ENCODE measurements around the gene ZBTB43. TPM values are rescaled to one million over a fixed set of nuclear protein-coding genes. Genes with fewer than 3 reads are reported as not detected.

The ZBTB43 gene
- total and polyA plus RNA-seq, 12 donors = 7.6 to 58.4 (median 43.5) TPM

DNA sequence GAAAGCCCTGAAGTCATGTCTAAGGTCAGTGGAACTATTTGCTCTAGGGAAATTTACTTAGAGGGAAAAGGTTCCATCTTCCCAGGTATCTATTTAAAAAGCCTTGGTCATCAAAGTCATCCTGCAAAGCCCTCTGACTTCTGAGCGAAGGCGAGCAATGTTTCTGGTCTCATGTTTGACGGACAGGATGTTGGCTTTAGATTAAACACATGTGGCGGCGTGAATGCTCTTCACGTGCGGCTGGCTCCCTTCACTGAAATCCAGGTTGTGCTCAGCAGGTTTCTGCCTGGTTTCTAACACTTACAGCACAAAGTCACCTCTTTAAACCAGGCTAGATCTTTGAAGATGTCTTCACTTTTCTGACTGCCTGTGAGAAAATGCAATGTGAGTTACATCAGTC lies 49.9 kb downstream of the ZBTB43 start:
- H3K9me3 ChIP-seq = no peaks in the 10 kb centered on the region
- intact Hi-C loops (cut with DNase I) = loop anchor here in 1 of 10 donors (5.0 kb wide), 1 partner anchor 58 kb away; the partner anchor contains the start of gene RALGPS1
- H3K27me3 ChIP-seq = peaks cover 0 to 18% (median 5%) of the 10 kb centered on the region in 7 donors
- TF ChIP-seq, protein P1, sequence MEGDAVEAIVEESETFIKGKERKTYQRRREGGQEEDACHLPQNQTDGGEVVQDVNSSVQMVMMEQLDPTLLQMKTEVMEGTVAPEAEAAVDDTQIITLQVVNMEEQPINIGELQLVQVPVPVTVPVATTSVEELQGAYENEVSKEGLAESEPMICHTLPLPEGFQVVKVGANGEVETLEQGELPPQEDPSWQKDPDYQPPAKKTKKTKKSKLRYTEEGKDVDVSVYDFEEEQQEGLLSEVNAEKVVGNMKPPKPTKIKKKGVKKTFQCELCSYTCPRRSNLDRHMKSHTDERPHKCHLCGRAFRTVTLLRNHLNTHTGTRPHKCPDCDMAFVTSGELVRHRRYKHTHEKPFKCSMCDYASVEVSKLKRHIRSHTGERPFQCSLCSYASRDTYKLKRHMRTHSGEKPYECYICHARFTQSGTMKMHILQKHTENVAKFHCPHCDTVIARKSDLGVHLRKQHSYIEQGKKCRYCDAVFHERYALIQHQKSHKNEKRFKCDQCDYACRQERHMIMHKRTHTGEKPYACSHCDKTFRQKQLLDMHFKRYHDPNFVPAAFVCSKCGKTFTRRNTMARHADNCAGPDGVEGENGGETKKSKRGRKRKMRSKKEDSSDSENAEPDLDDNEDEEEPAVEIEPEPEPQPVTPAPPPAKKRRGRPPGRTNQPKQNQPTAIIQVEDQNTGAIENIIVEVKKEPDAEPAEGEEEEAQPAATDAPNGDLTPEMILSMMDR (IDR thresholded peaks at IDR 0.05) = no peak
- no peak overlapping the region for H3K27ac ChIP-seq
- H3K4me1 ChIP-seq = peaks cover 0 to 4% (median 2%) of the 10 kb centered on the region in 9 donors
- no peak overlapping the region for H3K4me3 ChIP-seq
- no peaks in the 10 kb centered on the region for H3K36me3 ChIP-seq
- no peak for DNase-seq
- no peak for ATAC-seq
- 34 to 40% methylated on average over 7 of the region's 7 CpGs for WGBS, 2 donors

DNA sequence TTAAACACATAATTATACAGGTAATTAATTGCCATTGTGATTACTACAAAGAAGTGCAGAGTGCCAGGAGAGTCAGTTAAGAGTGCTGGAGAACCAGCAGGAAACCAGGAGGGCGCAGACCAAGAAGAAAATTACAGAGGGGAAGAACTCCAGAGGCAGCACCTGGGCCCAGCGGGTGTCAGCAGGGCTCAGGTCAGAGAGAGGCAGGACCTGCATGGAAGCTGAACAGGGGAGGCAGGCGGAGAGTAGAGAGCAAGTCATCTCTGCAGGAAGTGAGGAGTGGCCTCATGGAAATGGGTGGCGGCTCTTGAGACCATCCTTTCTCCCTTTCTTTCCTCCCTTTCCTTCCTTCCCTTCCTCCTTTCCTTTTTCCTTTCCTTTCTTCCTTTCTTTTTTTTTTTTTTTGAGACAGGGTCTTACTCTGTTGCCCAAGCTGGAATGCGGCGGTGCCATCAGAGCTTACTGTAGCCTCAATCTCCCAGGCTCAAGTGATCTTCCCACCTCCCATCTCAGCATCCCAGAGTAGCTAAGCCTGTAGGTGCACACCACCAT lies 51.6 kb downstream of the ZBTB43 start:
- no peak for ATAC-seq
- H3K27ac ChIP-seq = no peak overlapping the region
- TF ChIP-seq, protein P1 (IDR thresholded peaks at IDR 0.05) = no peak
- H3K4me3 ChIP-seq = no peak overlapping the region
- 78 to 80% methylated on average over 6 of the region's 6 CpGs for WGBS, 2 donors
- H3K4me1 ChIP-seq = peaks cover 0 to 12% (median 9%) of the 10 kb centered on the region in 9 donors
- no peaks in the 10 kb centered on the region for H3K36me3 ChIP-seq
- peaks cover 0 to 18% (median 3%) of the 10 kb centered on the region in 7 donors for H3K27me3 ChIP-seq
- H3K9me3 ChIP-seq = no peaks in the 10 kb centered on the region
- DNase-seq = no peak
- intact Hi-C loops (cut with DNase I) = loop anchor here in 1 of 10 donors (5.0 kb wide), 1 partner anchor 56 kb away; the partner anchor contains the start of gene RALGPS1

DNA sequence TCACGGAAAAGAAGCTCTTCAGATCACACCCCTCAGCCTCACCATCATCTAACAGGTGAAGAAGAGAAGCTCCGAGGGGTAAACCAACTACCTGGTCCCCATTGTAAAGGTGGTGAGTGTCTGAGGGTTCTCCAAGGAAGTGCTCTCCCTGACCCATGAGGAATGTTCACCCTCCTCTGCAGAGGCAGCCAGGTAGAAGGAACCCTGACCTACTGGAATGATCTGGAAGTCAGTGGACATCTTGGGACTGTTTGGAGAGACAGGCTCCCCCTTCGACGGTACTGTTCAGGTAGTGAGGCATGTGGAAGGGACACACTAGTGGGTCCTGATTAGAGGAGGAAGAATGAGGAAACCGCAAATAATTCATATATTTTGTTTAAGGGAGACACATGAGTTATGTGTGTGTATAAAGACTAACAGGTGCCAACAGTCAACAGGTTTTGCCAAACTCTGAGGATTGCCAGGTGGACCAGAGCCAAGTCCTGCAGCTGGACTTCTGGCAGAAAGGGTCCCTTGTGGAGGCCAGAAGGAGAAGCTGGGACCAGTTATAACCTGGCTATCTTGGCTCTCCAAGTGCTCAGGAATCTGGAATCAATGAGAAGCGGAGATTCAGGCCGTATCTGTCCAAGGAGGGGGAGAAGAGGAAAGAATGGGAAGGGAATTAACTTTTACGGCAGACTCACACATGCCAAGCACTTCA lies 52.6 kb downstream of the ZBTB43 start:
- H3K27me3 ChIP-seq = peaks cover 0 to 11% (median 0%) of the 10 kb centered on the region in 7 donors
- WGBS, 2 donors = 64 to 70% methylated on average over 8 of the region's 8 CpGs
- ATAC-seq (no peak), DNase-seq (no peak)
- H3K4me3 ChIP-seq = no peak overlapping the region
- no peaks in the 10 kb centered on the region for H3K36me3 ChIP-seq
- no peaks in the 10 kb centered on the region for H3K9me3 ChIP-seq
- intact Hi-C loops (cut with DNase I) = loop anchor here in 1 of 10 donors (5.0 kb wide), 1 partner anchor 55 kb away; the partner anchor contains the start of gene RALGPS1
- no peak overlapping the region for H3K27ac ChIP-seq
- TF ChIP-seq, protein P1 (IDR thresholded peaks at IDR 0.05) = no peak
- H3K4me1 ChIP-seq = peaks cover 4 to 21% (median 18%) of the 10 kb centered on the region in 9 donors

DNA sequence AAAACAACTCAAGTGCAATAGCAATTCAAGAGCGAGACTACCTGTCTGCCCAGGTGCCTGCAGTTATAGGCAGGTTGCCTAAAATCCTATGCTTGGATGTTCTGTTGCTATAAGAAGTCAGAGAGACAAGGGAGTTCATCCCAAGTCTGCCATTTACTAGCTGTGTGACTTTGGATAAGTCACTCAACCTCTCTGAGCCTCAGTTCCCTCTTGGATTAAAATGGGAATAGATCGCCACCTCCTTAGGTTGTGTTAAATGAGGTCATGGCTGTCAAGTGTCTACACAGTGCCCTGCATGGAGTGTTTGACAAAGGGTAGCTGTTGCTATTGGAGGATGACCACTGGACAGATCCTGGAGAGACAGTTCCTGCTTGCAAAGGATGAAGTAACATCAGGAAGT lies 54.3 kb downstream of the ZBTB43 start:
- intact Hi-C loops (cut with DNase I) = loop anchor here in 1 of 10 donors (5.0 kb wide), 1 partner anchor 53 kb away; the partner anchor contains the start of gene RALGPS1
- H3K4me1 ChIP-seq = peaks cover 4 to 36% (median 32%) of the 10 kb centered on the region in 9 donors
- WGBS, 2 donors = 95 to 98% methylated on average over 2 of the region's 2 CpGs

More for the DNA sequence above, 54.3 kb downstream of the ZBTB43 start:
- DNase-seq = no peak
- ATAC-seq = no peak
- peaks cover 0 to 7% (median 0%) of the 10 kb centered on the region in 9 donors for H3K36me3 ChIP-seq
- TF ChIP-seq, protein P1 (IDR thresholded peaks at IDR 0.05) = no peak
- H3K4me3 ChIP-seq = no peak overlapping the region
- H3K27ac ChIP-seq = no peak overlapping the region
- no peaks in the 10 kb centered on the region for H3K9me3 ChIP-seq
- H3K27me3 ChIP-seq = no peaks in the 10 kb centered on the region

Data from heart right ventricle (tissue), 16 donors.